GM23338 (cell line): ENCODE data around the gene CHST12.

ENCODE experiments used
- CREB1 ChIP-seq: fragments of 250-450 bp; sonication (Bioruptor Pico); IDR thresholded peaks from 2 replicates; pipeline ENCODE4 v1.5.0; 2020; ENCODE audit warnings: low read depth, mild to moderate bottlenecking, moderate library complexity
- CTCF ChIP-seq, 2 experiments: fragments of 200-600 bp in 1 of 2; sonication (generic) in 1 of 2; conservative IDR thresholded peaks; 2 replicates each; pipeline versions ENCODE4 v1.5.1 to v1.6.1; 2016 to 2017; ENCODE audit warnings: antibody characterized with exemption in 2 of 2, low read depth in 2 of 2, mild to moderate bottlenecking in 2 of 2, moderate library complexity in 1 of 2
- EZH2 ChIP-seq: fragments of 200-600 bp; sonication (generic); IDR thresholded peaks from one replicate; pipeline ENCODE4 v1.8.0; 2017; ENCODE audit warnings: antibody characterized with exemption, mild to moderate bottlenecking, low read depth; ENCODE audit not compliant: unreplicated experiment
- EZH2phosphoT487 ChIP-seq: fragments of 200-600 bp; sonication (generic); IDR thresholded peaks from one replicate; pipeline ENCODE4 v1.8.1; 2018; ENCODE audit warnings: antibody characterized with exemption; ENCODE audit not compliant: unreplicated experiment
- JUNB ChIP-seq: IDR thresholded peaks from one replicate; pipeline ENCODE4 v1.6.1; 2016; ENCODE audit warnings: antibody characterized with exemption; ENCODE audit not compliant: unreplicated experiment
- POLR2AphosphoS5 ChIP-seq: IDR thresholded peaks from 2 replicates; pipeline ENCODE4 v1.6.1; 2016; ENCODE audit warnings: antibody characterized with exemption, low read depth
- REST ChIP-seq: IDR thresholded peaks from one replicate; pipeline ENCODE4 v1.6.1; 2018; ENCODE audit warnings: antibody characterized with exemption; ENCODE audit not compliant: unreplicated experiment
- ZNF114 ChIP-seq: fragments of 250-450 bp; sonication (Bioruptor Pico); IDR thresholded peaks from 2 replicates; pipeline ENCODE4 v1.5.0; 2020; ENCODE audit warnings: mild to moderate bottlenecking, moderate library complexity
- ZNF331 ChIP-seq: fragments of 250-450 bp; sonication (Bioruptor Pico); IDR thresholded peaks from 2 replicates; pipeline ENCODE4 v1.5.0; 2020; ENCODE audit warnings: low read depth, mild to moderate bottlenecking, moderate library complexity

GRCh38 chr7:2477447-2478398, 74.3 kb downstream of the CHST12 start:
- TF ChIP-seq CTCF (conservative IDR thresholded peaks at IDR 0.05; ENCODE audit: low read depth in 2 of 2) (peak; percentile 61 to 93), POLR2AphosphoS5 (no peak), ZNF331 (CRISPR knock-in tag) (no peak), REST (no peak), ZNF114 (CRISPR knock-in tag) (no peak), EZH2phosphoT487 (no peak), EZH2 (no peak), CREB1 (no peak), JUNB (no peak)
